HepG2 (cell line): ENCODE measurements around the gene PSMD12. TPM values are rescaled to one million over a fixed set of nuclear protein-coding genes. Genes with fewer than 3 reads are reported as not detected.
A peak's percentile ranks its signal among the peaks of the same experiment; 100 is the strongest.

ENCODE experiments used
- ATF7-NPFF ChIP-seq: sonication (generic); formaldehyde crosslinking; IDR thresholded peaks from 2 replicates; pipeline ENCODE4 v1.8.1; 2023; ENCODE audit warnings: mild to moderate bottlenecking, low read depth, missing genetic modification reagents, moderate library complexity
- EHMT2 ChIP-seq: fragments of 200-600 bp; sonication (generic); IDR thresholded peaks from 2 replicates; pipeline ENCODE4 v1.7.0; 2017; ENCODE audit warnings: antibody characterized with exemption, low read depth, low read length, borderline replicate concordance
- HDAC2 ChIP-seq: sonication (generic); formaldehyde crosslinking; IDR thresholded peaks from 2 replicates; pipeline ENCODE4 v1.4.0; 2020; ENCODE audit warnings: missing genetic modification reagents
- IRF2 ChIP-seq: IDR thresholded peaks from 2 replicates; pipeline ENCODE4 v1.6.1; 2018; ENCODE audit warnings: missing genetic modification reagents, missing compliant biosample characterization
- MXI1 ChIP-seq: IDR thresholded peaks from 3 replicates; pipeline ENCODE4 v1.6.1; 2012; ENCODE audit warnings: low read depth, low read length, inconsistent platforms, borderline replicate concordance
- PAXIP1 ChIP-seq: sonication (generic); formaldehyde crosslinking; conservative IDR thresholded peaks from 2 replicates; pipeline ENCODE4 v1.4.0; 2020; ENCODE audit warnings: mild to moderate bottlenecking, missing genetic modification reagents, moderate library complexity
- POLR2A ChIP-seq, 2 experiments: IDR thresholded peaks; 2 replicates each; pipeline ENCODE4 v1.6.1; 2011; ENCODE audit warnings: low read depth in 2 of 2, low read length in 2 of 2, mild to moderate bottlenecking in 1 of 2, moderate library complexity in 1 of 2; ENCODE audit not compliant: insufficient read depth in 1 of 2
- SMAD1 ChIP-seq: sonication (generic); formaldehyde crosslinking; IDR thresholded peaks from 2 replicates; pipeline ENCODE4 v1.4.0; 2020; ENCODE audit warnings: missing genetic modification reagents, low read depth, mild to moderate bottlenecking, borderline replicate concordance
- SNAI1 ChIP-seq: sonication (generic); formaldehyde crosslinking; IDR thresholded peaks from 2 replicates; pipeline ENCODE4 v1.5.0; 2020; ENCODE audit warnings: mild to moderate bottlenecking, missing genetic modification reagents, borderline replicate concordance
- TOPORS ChIP-seq: sonication (generic); formaldehyde crosslinking; IDR thresholded peaks from 2 replicates; pipeline ENCODE4 v1.8.0; 2023; ENCODE audit warnings: mild to moderate bottlenecking, missing genetic modification reagents
- TSC22D2 ChIP-seq: sonication (generic); formaldehyde crosslinking; IDR thresholded peaks from 2 replicates; pipeline ENCODE4 v1.5.1; 2020; ENCODE audit warnings: missing genetic modification reagents, mild to moderate bottlenecking, borderline replicate concordance
- ZFP1 ChIP-seq: IDR thresholded peaks from 2 replicates; pipeline ENCODE4 v1.6.1; 2016
- ZNF614 ChIP-seq: IDR thresholded peaks from 2 replicates; pipeline ENCODE4 v1.6.1; 2018; ENCODE audit warnings: missing biosample characterization, missing genetic modification reagents, inconsistent platforms, borderline replicate concordance
- ZNF83 ChIP-seq: sonication (generic); formaldehyde crosslinking; IDR thresholded peaks from 2 replicates; pipeline ENCODE4 v1.4.0; 2020; ENCODE audit warnings: missing genetic modification reagents, mild to moderate bottlenecking, borderline replicate concordance
- polyA plus RNA-seq, 8 experiments: library from polyadenylated mRNA; depleted of rRNA in 3 of 8; stranded (reverse) in 7 of 8; unstranded in 1 of 8; fragments of >200 nt; fragmentation: Illumina TruSeq in 4 of 8; extraction: Trizol in 4 of 8; gene quantifications; 2 replicates each; pipeline versions ENCODE4 v1.2.1 to v1.2.3, GENCODE V29; 2011 to 2016; ENCODE audit warnings: low read depth in 4 of 8, missing spikeins in 1 of 8, mixed read lengths in 1 of 8; ENCODE audit not compliant: insufficient read depth in 1 of 8
- total RNA-seq, 5 experiments: library from RNA; depleted of rRNA; stranded (reverse); fragments of >200 nt; fragmentation: Illumina TruSeq; extraction: Trizol; gene quantifications; 2 replicates each; pipeline ENCODE4 v1.2.3, GENCODE V29; 2016; ENCODE audit warnings: low read depth in 1 of 5
- TF ChIP-seq, protein P1 (sequence below): sonication (generic); formaldehyde crosslinking; IDR thresholded peaks from 2 replicates; pipeline ENCODE4 v1.5.1; 2020; ENCODE audit warnings: mild to moderate bottlenecking, moderate library complexity, missing genetic modification reagents
- TF ChIP-seq, protein P2 (sequence below): sonication (generic); formaldehyde crosslinking; conservative IDR thresholded peaks from 2 replicates; pipeline ENCODE4 v1.8.0; 2022; ENCODE audit warnings: low read depth, missing genetic modification reagents
- TF ChIP-seq, protein P3 (sequence below): sonication (generic); formaldehyde crosslinking; IDR thresholded peaks from 2 replicates; pipeline ENCODE4; 2020; ENCODE audit warnings: missing genetic modification reagents, mild to moderate bottlenecking, borderline replicate concordance
- TF ChIP-seq, protein P4 (sequence below): conservative IDR thresholded peaks from 2 replicates; pipeline ENCODE4 v1.6.1; 2018; ENCODE audit warnings: missing genetic modification reagents

The PSMD12 gene
- total and polyA plus RNA-seq, 2 of the 13 experiments (the other 11 are each of a cell fraction or from before 2014, with no cell fraction given) = 27.4 to 71.7 TPM

DNA sequence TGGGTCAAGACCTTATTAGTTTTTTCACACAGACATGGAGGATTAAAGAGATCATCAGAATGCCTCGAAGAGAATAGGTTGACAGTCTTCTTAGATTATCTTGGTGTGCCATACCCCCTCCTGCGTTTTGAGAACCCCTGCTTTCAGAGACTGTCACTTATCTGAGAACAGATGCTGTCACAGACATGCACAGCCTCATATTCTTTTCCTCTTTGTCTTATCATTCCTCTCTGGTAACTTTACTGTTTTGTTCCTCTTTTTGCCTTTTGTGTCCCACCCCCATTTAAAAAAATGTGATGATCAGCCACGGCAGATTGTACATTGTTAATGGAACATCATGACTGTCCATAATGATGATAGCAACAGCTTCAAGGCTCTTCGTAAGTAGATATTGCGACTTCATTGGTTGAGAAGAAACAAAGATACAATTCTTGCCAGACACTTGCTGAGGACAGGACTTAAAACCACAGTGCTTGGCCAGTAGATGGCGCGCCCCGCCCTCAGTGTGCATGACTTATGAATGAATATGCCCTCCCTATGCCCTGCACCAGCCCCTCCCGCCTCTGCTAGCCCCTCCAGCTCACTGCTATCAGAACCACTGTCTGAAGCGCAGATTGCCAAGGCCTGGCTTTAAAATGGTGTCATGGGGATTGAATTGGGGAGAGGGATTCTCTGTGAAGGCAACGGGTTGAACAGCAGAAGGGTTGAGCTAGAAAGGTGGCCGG is 8.1 kb upstream of the PSMD12 start (continued):
- peak; percentile 19; the same call in 1 of the 2 replicates for TF ChIP-seq HDAC2 (CRISPR knock-in tag)
- no peak for TF ChIP-seq POLR2A (IDR thresholded peaks at IDR 0.05; ENCODE audit: insufficient read depth in 1 of 2, low read depth in 2 of 2, low read length in 2 of 2)
- TF ChIP-seq, protein P1, sequence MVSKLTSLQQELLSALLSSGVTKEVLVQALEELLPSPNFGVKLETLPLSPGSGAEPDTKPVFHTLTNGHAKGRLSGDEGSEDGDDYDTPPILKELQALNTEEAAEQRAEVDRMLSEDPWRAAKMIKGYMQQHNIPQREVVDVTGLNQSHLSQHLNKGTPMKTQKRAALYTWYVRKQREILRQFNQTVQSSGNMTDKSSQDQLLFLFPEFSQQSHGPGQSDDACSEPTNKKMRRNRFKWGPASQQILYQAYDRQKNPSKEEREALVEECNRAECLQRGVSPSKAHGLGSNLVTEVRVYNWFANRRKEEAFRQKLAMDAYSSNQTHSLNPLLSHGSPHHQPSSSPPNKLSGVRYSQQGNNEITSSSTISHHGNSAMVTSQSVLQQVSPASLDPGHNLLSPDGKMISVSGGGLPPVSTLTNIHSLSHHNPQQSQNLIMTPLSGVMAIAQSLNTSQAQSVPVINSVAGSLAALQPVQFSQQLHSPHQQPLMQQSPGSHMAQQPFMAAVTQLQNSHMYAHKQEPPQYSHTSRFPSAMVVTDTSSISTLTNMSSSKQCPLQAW (CRISPR knock-in tag) = no peak
- TF ChIP-seq TOPORS (CRISPR knock-in tag) = 0 out of 2 replicates have a peak, but pooled peaks have one; percentile 25
- no peak; the same call in 1 of the 2 replicates for TF ChIP-seq PAXIP1 (CRISPR knock-in tag)
- TF ChIP-seq SNAI1 (CRISPR knock-in tag) = no peak
- no peak for TF ChIP-seq TSC22D2
- TF ChIP-seq ATF7-NPFF = no peak
- TF ChIP-seq ZNF614 (CRISPR knock-in tag) = peak; percentile 44; the same call in 1 of the 2 replicates
- no peak for TF ChIP-seq ZFP1 (CRISPR knock-in tag)
- peak; percentile 29; the same call in 1 of the 3 replicates for TF ChIP-seq MXI1
- TF ChIP-seq, protein P2, sequence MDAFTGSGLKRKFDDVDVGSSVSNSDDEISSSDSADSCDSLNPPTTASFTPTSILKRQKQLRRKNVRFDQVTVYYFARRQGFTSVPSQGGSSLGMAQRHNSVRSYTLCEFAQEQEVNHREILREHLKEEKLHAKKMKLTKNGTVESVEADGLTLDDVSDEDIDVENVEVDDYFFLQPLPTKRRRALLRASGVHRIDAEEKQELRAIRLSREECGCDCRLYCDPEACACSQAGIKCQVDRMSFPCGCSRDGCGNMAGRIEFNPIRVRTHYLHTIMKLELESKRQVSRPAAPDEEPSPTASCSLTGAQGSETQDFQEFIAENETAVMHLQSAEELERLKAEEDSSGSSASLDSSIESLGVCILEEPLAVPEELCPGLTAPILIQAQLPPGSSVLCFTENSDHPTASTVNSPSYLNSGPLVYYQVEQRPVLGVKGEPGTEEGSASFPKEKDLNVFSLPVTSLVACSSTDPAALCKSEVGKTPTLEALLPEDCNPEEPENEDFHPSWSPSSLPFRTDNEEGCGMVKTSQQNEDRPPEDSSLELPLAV (CRISPR knock-in tag) = no peak
- no peak for TF ChIP-seq IRF2 (CRISPR knock-in tag)
- TF ChIP-seq, protein P3, sequence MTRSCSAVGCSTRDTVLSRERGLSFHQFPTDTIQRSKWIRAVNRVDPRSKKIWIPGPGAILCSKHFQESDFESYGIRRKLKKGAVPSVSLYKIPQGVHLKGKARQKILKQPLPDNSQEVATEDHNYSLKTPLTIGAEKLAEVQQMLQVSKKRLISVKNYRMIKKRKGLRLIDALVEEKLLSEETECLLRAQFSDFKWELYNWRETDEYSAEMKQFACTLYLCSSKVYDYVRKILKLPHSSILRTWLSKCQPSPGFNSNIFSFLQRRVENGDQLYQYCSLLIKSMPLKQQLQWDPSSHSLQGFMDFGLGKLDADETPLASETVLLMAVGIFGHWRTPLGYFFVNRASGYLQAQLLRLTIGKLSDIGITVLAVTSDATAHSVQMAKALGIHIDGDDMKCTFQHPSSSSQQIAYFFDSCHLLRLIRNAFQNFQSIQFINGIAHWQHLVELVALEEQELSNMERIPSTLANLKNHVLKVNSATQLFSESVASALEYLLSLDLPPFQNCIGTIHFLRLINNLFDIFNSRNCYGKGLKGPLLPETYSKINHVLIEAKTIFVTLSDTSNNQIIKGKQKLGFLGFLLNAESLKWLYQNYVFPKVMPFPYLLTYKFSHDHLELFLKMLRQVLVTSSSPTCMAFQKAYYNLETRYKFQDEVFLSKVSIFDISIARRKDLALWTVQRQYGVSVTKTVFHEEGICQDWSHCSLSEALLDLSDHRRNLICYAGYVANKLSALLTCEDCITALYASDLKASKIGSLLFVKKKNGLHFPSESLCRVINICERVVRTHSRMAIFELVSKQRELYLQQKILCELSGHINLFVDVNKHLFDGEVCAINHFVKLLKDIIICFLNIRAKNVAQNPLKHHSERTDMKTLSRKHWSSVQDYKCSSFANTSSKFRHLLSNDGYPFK (CRISPR knock-in tag) = no peak
- TF ChIP-seq EHMT2 = no peak
- TF ChIP-seq SMAD1 (CRISPR knock-in tag) = no peak
- no peak for TF ChIP-seq ZNF83
- TF ChIP-seq, protein P4, sequence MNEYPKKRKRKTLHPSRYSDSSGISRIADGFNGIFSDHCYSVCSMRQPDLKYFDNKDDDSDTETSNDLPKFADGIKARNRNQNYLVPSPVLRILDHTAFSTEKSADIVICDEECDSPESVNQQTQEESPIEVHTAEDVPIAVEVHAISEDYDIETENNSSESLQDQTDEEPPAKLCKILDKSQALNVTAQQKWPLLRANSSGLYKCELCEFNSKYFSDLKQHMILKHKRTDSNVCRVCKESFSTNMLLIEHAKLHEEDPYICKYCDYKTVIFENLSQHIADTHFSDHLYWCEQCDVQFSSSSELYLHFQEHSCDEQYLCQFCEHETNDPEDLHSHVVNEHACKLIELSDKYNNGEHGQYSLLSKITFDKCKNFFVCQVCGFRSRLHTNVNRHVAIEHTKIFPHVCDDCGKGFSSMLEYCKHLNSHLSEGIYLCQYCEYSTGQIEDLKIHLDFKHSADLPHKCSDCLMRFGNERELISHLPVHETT (CRISPR knock-in tag) = no peak
